Transverse colon (tissue), 4 donors: ENCODE data around the gene MMP12. TPM values are rescaled to one million over a fixed set of nuclear protein-coding genes. Genes with fewer than 3 reads are reported as not detected.

Experiments
- DNase-seq: peaks from one replicate; pipeline ENCODE4 v3.0.0-alpha.2; 2019
- H3K27ac ChIP-seq, 4 donors: fragments of 200-600 bp; sonication (generic); 2 replicates each; pipeline ENCODE4 v1.5.1; 2016 to 2018; ENCODE audit warnings: inconsistent platforms in 4 of 4
- H3K27me3 ChIP-seq: fragments of 200-600 bp; sonication (generic); 2 replicates; pipeline ENCODE4 v1.5.1; 2017; ENCODE audit warnings: inconsistent platforms
- H3K36me3 ChIP-seq, 4 donors: fragments of 200-600 bp; sonication (generic); 2 replicates each; pipeline ENCODE4 v1.5.1; 2017 to 2019; ENCODE audit warnings: inconsistent platforms in 4 of 4
- H3K4me1 ChIP-seq, 4 donors: fragments of 200-600 bp; sonication (generic); 2 replicates each; pipeline ENCODE4 v1.5.1; 2017 to 2020; ENCODE audit warnings: inconsistent platforms in 4 of 4
- H3K4me3 ChIP-seq, 4 donors: fragments of 200-600 bp; sonication (generic); 1 replicate in 1 of 4; 2 replicates in 3 of 4; pipeline versions ENCODE4 v1.5.1 to v1.6.1; 2017 to 2019; ENCODE audit warnings: inconsistent platforms in 4 of 4
- H3K9me3 ChIP-seq, 2 donors: fragments of 200-600 bp; sonication (generic); 2 replicates each; pipeline ENCODE4 v1.5.1; 2017 to 2019; ENCODE audit warnings: inconsistent platforms in 2 of 2
- CTCF ChIP-seq, 5 experiments: fragments of 200-600 bp in 3 of 5; fragments of 450-650 bp in 2 of 5; sonication (generic) in 3 of 5; IDR thresholded peaks; 1 replicate in 2 of 5; 2 replicates in 3 of 5; pipeline ENCODE4 v1.5.1; 2016 to 2017; ENCODE audit warnings: antibody characterized with exemption in 5 of 5, inconsistent platforms in 3 of 5, mild to moderate bottlenecking in 2 of 5, moderate library complexity in 1 of 5
- EP300 ChIP-seq: sonication (generic); formaldehyde crosslinking; IDR thresholded peaks from one replicate; pipeline ENCODE4 v1.6.1; 2017; ENCODE audit warnings: antibody characterized with exemption, low read depth
- POLR2A ChIP-seq: fragments of 450-650 bp; IDR thresholded peaks from one replicate; pipeline ENCODE4 v1.6.1; 2016; ENCODE audit warnings: antibody characterized with exemption, mild to moderate bottlenecking, moderate library complexity
- POLR2AphosphoS5 ChIP-seq, 3 donors: sonication (generic); formaldehyde crosslinking; IDR thresholded peaks; one replicate each; pipeline ENCODE4 v1.6.1; 2016; ENCODE audit warnings: antibody characterized with exemption in 3 of 3
- WGBS, 2 donors: methylation state at CpG; one replicate each; pipeline ENCODE4 v1.1.5; 2018; ENCODE audit warnings: low coverage in 1 of 2; 5-methylcytosine and 5-hydroxymethylcytosine counted together
- in situ Hi-C, 4 donors: fragments of 200-750 bp; cut with MboI; loops; one replicate each; pipeline versions ENCODE4 v1.15.0 to v1.15.1; 2017; ENCODE audit warnings: low sequenced_read_pairs in 3 of 4, low pct_ligation_motif_present in 1 of 4, low pct_unique_long_range_greater_than_20kb in 1 of 4
- intact Hi-C: fragments of 100-400 bp; cut with DNase I; formaldehyde crosslinking; loops from one replicate; pipeline ENCODE4 v1.15.1; 2023; ENCODE audit warnings: low total_unique reads
- small RNA-seq, 4 donors: library from RNA; depleted of rRNA; stranded (forward); fragments of <200 nt; gene quantifications; one replicate each; pipeline ENCODE3, GENCODE V24; 2016
- total RNA-seq, 4 donors: library from RNA; depleted of rRNA; stranded (reverse); fragments of >200 nt; gene quantifications; one replicate each; pipeline ENCODE4 v1.1.0, GENCODE V29; 2016

The MMP12 gene
- total RNA-seq, 4 donors from 2014 or later, result 0.55 to 4.9 TPM; not detected in 2

- Histone ChIP-seq H3K9me3 (no peaks in the 10 kb centered on the region), H3K4me1 (no peaks in the 10 kb centered on the region), H3K27ac (no peak overlapping the region), H3K36me3 (no peaks in the 10 kb centered on the region), H3K4me3 (no peak overlapping the region), H3K27me3 (no peaks in the 10 kb centered on the region)
- in situ Hi-C loops (no loop called here), intact Hi-C loops (no loop called here)
- WGBS, 2 donors, result 87 to 100% methylated on average over 1 of the region's 1 CpG
- no peak for DNase-seq
- no peak for TF ChIP-seq CTCF (IDR thresholded peaks at IDR 0.05)
- TF ChIP-seq POLR2AphosphoS5 (IDR thresholded peaks at IDR 0.05), result no peak
- TF ChIP-seq POLR2A, result no peak
- no peak for TF ChIP-seq EP300
These were observed 50.2 kb downstream of the MMP12 start for GRCh38 chr11:102824556-102824955.

- intact Hi-C loops, result no loop called here
- Histone ChIP-seq H3K9me3 (no peaks in the 10 kb centered on the region), H3K4me1 (no peaks in the 10 kb centered on the region), H3K36me3 (no peaks in the 10 kb centered on the region), H3K27me3 (no peaks in the 10 kb centered on the region), H3K27ac (no peak overlapping the region), H3K4me3 (no peak overlapping the region)
- no peak for DNase-seq
- in situ Hi-C loops, result no loop called here
- 75% methylated on average over 6 of the region's 6 CpGs; no CpG with 5 or more reads in 1 of the 2 donors for WGBS, 2 donors
- TF ChIP-seq POLR2AphosphoS5 (IDR thresholded peaks at IDR 0.05), result no peak
- TF ChIP-seq EP300, result no peak
- no peak for TF ChIP-seq CTCF (IDR thresholded peaks at IDR 0.05)
- TF ChIP-seq POLR2A, result no peak
These were observed 55.3 kb downstream of the MMP12 start for GRCh38 chr11:102819491-102819890.

- intact Hi-C loops (no loop called here), in situ Hi-C loops (no loop called here)
- DNase-seq, result no peak
- Histone ChIP-seq H3K4me1 (no peaks in the 10 kb centered on the region), H3K27ac (no peak overlapping the region), H3K4me3 (no peak overlapping the region), H3K9me3 (no peaks in the 10 kb centered on the region), H3K27me3 (no peaks in the 10 kb centered on the region), H3K36me3 (no peaks in the 10 kb centered on the region)
- 43 to 75% methylated on average over 1 of the region's 1 CpG for WGBS, 2 donors
- TF ChIP-seq POLR2A (no peak), EP300 (no peak), CTCF (IDR thresholded peaks at IDR 0.05) (no peak), POLR2AphosphoS5 (IDR thresholded peaks at IDR 0.05) (no peak)
These were observed 61.3 kb downstream of the MMP12 start for GRCh38 chr11:102813484-102813883.

Small RNAs within 50 kb of the gene (small RNA-seq; reads per million reads assigned to genes)
- 0 reads per million in 4 donors for gene RNU7-159P

Other genes starting within 250 kb of the MMP12 start
- not detected for gene MMP20, start 249.7 kb downstream of the MMP12 start, total RNA-seq
- gene MMP27, start 169.2 kb downstream of the MMP12 start, total RNA-seq, result under 1 TPM in 1 of 4 donors, not detected in 3; 0.27 TPM
- not detected for gene MMP8, start 150.0 kb downstream of the MMP12 start, total RNA-seq
- under 1 TPM in 1 of 4 donors, not detected in 3; 0.48 TPM for gene MMP10, start 94.4 kb downstream of the MMP12 start, total RNA-seq
- gene MMP1, start 76.8 kb downstream of the MMP12 start, total RNA-seq, result under 1 TPM in 1 of 4 donors, not detected in 3; 0.48 TPM
- 1 to 10 TPM in 2 of 4 donors, under 1 TPM in 2; 0.48 to 4.8 (median 1.1) TPM for gene MMP3, start 31.4 kb downstream of the MMP12 start, total RNA-seq
- gene MMP13, start 80.8 kb upstream of the MMP12 start, total RNA-seq, result not detected
- 10 to 100 TPM in 3 of 4 donors, 1 to 10 TPM in 1; 4.5 to 48.8 (median 24.4) TPM for gene DCUN1D5, start 217.2 kb upstream of the MMP12 start, total RNA-seq
- gene DYNC2H1, start 234.4 kb upstream of the MMP12 start, total RNA-seq, result 10 to 100 TPM in 1 of 4 donors, 1 to 10 TPM in 3; 4.2 to 10.8 (median 4.7) TPM